Measurements from ENCODE around the gene SNRPA1. TPM values are rescaled to one million over a fixed set of nuclear protein-coding genes. Genes with fewer than 3 reads are reported as not detected.

SNRPA1 gene
- total RNA-seq, 4 donors from 2014 or later: 29.0 to 48.4 (median 38.5) TPM

DNA sequence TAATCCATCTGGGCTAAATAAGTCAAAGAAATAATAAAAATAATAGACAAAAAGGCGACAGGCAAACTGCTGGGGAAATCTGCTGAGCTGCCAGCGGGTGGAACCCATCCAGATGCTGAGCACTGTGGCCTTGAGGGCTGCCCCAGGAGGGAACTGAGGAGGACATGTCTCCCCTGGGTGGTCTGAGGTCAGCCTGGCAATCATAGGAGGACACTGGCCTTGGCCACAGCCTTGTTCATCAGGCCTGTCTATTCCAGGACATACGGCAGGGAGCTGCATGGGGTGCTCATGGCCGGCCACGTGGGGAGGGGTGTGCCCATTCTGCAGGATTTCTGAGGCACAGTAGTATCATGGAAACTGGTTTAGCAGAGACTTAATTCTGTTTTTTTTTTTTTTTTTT, 21.5 kb upstream of the SNRPA1 start:
- 79 to 82% methylated on average over 5 of the region's 5 CpGs for WGBS, 2 donors
- no peak for TF ChIP-seq POLR2A (IDR thresholded peaks at IDR 0.05)
- no peak overlapping the region for H3K4me3 ChIP-seq (ENCODE audit: low read depth, poor library complexity, severe bottlenecking)
- intact Hi-C loops (cut with DNase I; ENCODE audit: low total_unique reads): no loop called here
- DNase-seq (ENCODE audit: low spot score in 2 of 2): peak in 1 of 2 donors; percentile 70

GRCh38 chr15:101315736-101316135, 20.7 kb upstream of the SNRPA1 start:
- no peak for TF ChIP-seq POLR2A (IDR thresholded peaks at IDR 0.05)
- TF ChIP-seq, protein P1, sequence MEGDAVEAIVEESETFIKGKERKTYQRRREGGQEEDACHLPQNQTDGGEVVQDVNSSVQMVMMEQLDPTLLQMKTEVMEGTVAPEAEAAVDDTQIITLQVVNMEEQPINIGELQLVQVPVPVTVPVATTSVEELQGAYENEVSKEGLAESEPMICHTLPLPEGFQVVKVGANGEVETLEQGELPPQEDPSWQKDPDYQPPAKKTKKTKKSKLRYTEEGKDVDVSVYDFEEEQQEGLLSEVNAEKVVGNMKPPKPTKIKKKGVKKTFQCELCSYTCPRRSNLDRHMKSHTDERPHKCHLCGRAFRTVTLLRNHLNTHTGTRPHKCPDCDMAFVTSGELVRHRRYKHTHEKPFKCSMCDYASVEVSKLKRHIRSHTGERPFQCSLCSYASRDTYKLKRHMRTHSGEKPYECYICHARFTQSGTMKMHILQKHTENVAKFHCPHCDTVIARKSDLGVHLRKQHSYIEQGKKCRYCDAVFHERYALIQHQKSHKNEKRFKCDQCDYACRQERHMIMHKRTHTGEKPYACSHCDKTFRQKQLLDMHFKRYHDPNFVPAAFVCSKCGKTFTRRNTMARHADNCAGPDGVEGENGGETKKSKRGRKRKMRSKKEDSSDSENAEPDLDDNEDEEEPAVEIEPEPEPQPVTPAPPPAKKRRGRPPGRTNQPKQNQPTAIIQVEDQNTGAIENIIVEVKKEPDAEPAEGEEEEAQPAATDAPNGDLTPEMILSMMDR (IDR thresholded peaks at IDR 0.05): no peak
- 71 to 75% methylated on average over 10 of the region's 10 CpGs for WGBS, 2 donors
- intact Hi-C loops (cut with DNase I; ENCODE audit: low total_unique reads): no loop called here
- DNase-seq (ENCODE audit: low spot score in 2 of 2): peak in 1 of 2 donors; percentile 72
- H3K4me3 ChIP-seq (ENCODE audit: low read depth, poor library complexity, severe bottlenecking): no peak overlapping the region

- H3K4me3 ChIP-seq (ENCODE audit: low read depth, poor library complexity, severe bottlenecking): no peak overlapping the region
- DNase-seq (ENCODE audit: low spot score in 2 of 2): peak in 1 of 2 donors; percentile 61
- WGBS, 2 donors: 86 to 88% methylated on average over 17 to 18 of the region's 19 CpGs
- intact Hi-C loops (cut with DNase I; ENCODE audit: low total_unique reads): no loop called here
- TF ChIP-seq POLR2A (IDR thresholded peaks at IDR 0.05): no peak
- TF ChIP-seq, protein P1 (IDR thresholded peaks at IDR 0.05): no peak
These were observed 19.5 kb upstream of the SNRPA1 start for GRCh38 chr15:101314336-101315125.

DNA sequence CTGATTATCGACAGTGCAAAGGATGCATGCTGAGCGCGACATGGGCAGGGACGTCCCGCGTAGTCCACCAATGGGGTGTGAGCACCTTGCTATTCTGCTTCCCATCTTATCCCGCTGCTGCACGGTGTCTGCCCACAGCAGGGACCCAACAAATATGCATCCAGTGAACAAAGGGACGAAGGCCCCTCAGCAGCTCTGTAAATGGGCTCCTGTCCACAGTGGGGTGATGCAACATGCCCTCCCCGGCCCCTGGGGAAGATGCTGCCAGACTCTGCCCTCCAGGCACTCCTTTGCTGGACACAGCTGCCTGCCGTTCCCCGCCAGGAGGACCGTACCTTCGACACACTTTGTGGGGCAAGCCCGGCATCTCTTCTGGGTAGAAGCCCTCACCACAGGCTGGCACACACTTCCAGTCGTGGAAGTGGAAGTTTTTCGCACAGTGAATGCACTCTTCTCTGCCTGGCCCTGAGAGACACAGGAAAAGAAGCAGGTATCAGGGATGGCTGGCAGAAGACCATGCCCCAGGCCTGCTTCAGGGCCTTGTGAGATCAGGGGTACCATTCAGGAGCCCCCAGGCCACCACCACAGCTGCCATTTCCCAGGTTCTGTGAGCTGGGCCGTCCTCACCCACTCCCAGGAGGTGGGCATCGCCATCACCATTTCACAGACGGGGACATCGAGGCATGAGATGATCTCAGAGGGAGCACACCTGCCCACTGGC, 18.2 kb upstream of the SNRPA1 start:
- peak in 1 of 2 donors; percentile 72 for DNase-seq (ENCODE audit: low spot score in 2 of 2)
- intact Hi-C loops (cut with DNase I; ENCODE audit: low total_unique reads): no loop called here
- H3K4me3 ChIP-seq (ENCODE audit: low read depth, poor library complexity, severe bottlenecking): no peak overlapping the region
- WGBS, 2 donors: 90 to 91% methylated on average over 21 of the region's 21 CpGs
- no peak for TF ChIP-seq POLR2A (IDR thresholded peaks at IDR 0.05)
- TF ChIP-seq, protein P1 (IDR thresholded peaks at IDR 0.05): no peak

DNA sequence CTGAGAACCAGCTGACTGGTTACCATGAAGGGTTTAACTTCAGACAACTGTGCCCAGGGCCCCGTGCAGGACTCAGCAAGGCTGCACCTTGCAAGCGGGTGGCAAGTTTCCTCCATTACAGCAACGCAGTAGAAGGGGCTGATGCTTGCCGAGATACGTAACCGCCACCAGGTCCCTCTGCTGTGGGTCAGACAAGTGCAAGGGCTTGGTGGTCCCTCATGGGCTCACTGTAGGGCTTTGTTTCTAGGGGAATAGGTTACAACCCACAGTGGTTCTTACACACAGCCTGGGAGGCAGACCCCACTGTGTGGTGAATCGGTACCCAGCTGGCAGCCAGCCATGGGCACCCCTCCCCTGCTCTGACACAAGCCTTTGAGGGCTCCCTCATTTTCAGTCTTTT, 15.5 kb upstream of the SNRPA1 start:
- TF ChIP-seq, protein P1 (IDR thresholded peaks at IDR 0.05): no peak
- no peak for TF ChIP-seq POLR2A (IDR thresholded peaks at IDR 0.05)
- intact Hi-C loops (cut with DNase I; ENCODE audit: low total_unique reads): no loop called here
- DNase-seq (ENCODE audit: low spot score in 2 of 2): peak in 1 of 2 donors; percentile 76
- WGBS, 2 donors: 93 to 95% methylated on average over 7 of the region's 7 CpGs
- H3K4me3 ChIP-seq (ENCODE audit: low read depth, poor library complexity, severe bottlenecking): no peak overlapping the region

GRCh38 chr15:101310161-101310480, 15.1 kb upstream of the SNRPA1 start:
- 94 to 95% methylated on average over 5 to 7 of the region's 7 CpGs for WGBS, 2 donors
- H3K4me3 ChIP-seq (ENCODE audit: low read depth, poor library complexity, severe bottlenecking): no peak overlapping the region
- no peak for DNase-seq (ENCODE audit: low spot score in 2 of 2)
- TF ChIP-seq, protein P1 (IDR thresholded peaks at IDR 0.05): no peak
- intact Hi-C loops (cut with DNase I; ENCODE audit: low total_unique reads): no loop called here
